Esophagus squamous epithelium (tissue), 5 donors: ENCODE results near the gene SLC5A4. TPM values are rescaled to one million over a fixed set of nuclear protein-coding genes. Genes with fewer than 3 reads are reported as not detected.

Experiments
- DNase-seq: peaks from one replicate; lab custom pipeline; 2025; lab: John Stamatoyannopoulos, UW
- H3K27ac ChIP-seq, 4 donors: fragments of 200-600 bp; sonication (generic); one replicate each; pipeline ENCODE4 v1.5.1; 2016 to 2019; ENCODE audit warnings: mild to moderate bottlenecking in 1 of 4
- H3K27me3 ChIP-seq, 4 donors: fragments of 200-600 bp; sonication (generic); 1 replicate in 3 of 4; 2 replicates in 1 of 4; pipeline versions ENCODE4 v1.5.1 to v1.6.0; 2017 to 2021; ENCODE audit warnings: antibody characterized with exemption in 1 of 4
- H3K36me3 ChIP-seq, 3 donors: fragments of 200-600 bp; sonication (generic); one replicate each; pipeline ENCODE4 v1.5.1; 2016 to 2019
- H3K4me1 ChIP-seq, 3 donors: fragments of 200-600 bp; sonication (generic); one replicate each; pipeline ENCODE4 v1.5.1; 2017 to 2019
- H3K4me3 ChIP-seq, 4 donors: fragments of 200-600 bp; sonication (generic); 1 replicate in 3 of 4; 2 replicates in 1 of 4; pipeline ENCODE4 v1.5.1; 2016 to 2019; ENCODE audit warnings: mild to moderate bottlenecking in 2 of 4, moderate library complexity in 1 of 4
- H3K9me3 ChIP-seq, 3 donors: fragments of 200-600 bp; sonication (generic); one replicate each; pipeline ENCODE4 v1.5.1; 2016 to 2019
- CTCF ChIP-seq, 6 experiments: fragments of 450-650 bp in 4 of 6; fragments of 200-600 bp in 2 of 6; sonication (generic) in 2 of 6; IDR thresholded peaks; one replicate each; pipeline ENCODE4 v1.5.1; 2016 to 2019; ENCODE audit warnings: antibody characterized with exemption in 6 of 6, mild to moderate bottlenecking in 4 of 6, moderate library complexity in 4 of 6
- POLR2A ChIP-seq, 4 donors: fragments of 450-650 bp; IDR thresholded peaks; one replicate each; pipeline ENCODE4 v1.6.1; 2017; ENCODE audit warnings: antibody characterized with exemption in 4 of 4, mild to moderate bottlenecking in 4 of 4, moderate library complexity in 3 of 4
- WGBS, 2 donors: methylation state at CpG; one replicate each; pipeline ENCODE4 v1.1.5; 2018; 5-methylcytosine and 5-hydroxymethylcytosine counted together
- intact Hi-C: fragments of 100-400 bp; cut with DNase I; formaldehyde crosslinking; loops from one replicate; pipeline ENCODE4 v1.15.0; 2022
- total RNA-seq, 4 donors: library from RNA; depleted of rRNA; stranded (reverse); fragments of >200 nt; gene quantifications; one replicate each; pipeline ENCODE4 v1.1.0, GENCODE V29; 2016
- donor health status: DM: yes; HTN: yes; CAD: no.

SLC5A4 gene
- total RNA-seq, 4 donors from 2014 or later = 0.23 to 0.40 (median 0.38) TPM; not detected in 1

GRCh38 chr22:32208681-32209080 is 46.5 kb downstream of the SLC5A4 start:
- Histone ChIP-seq H3K4me3 (no peak overlapping the region), H3K36me3 (no peaks in the 10 kb centered on the region), H3K27me3 (peaks cover 0 to 39% (median 2%) of the 10 kb centered on the region in 4 donors), H3K4me1 (peaks cover 0 to 8% (median 0%) of the 10 kb centered on the region in 3 donors), H3K9me3 (no peaks in the 10 kb centered on the region), H3K27ac (no peak overlapping the region)
- no peak for DNase-seq
- 100% methylated on average over 1 of the region's 3 CpGs; no CpG with 5 or more reads in 1 of the 2 donors for WGBS, 2 donors
- TF ChIP-seq POLR2A (IDR thresholded peaks at IDR 0.05) = no peak
- no peak for TF ChIP-seq CTCF (IDR thresholded peaks at IDR 0.05)
- intact Hi-C loops = loop anchor here (10.0 kb wide), 1 partner anchor 234 kb away; no protein-coding TSS in a partner anchor

GRCh38 chr22:32207971-32208480 is 47.1 kb downstream of the SLC5A4 start:
- peaks cover 5 to 15% (median 6%) of the 10 kb centered on the region in 3 donors for H3K4me1 ChIP-seq
- TF ChIP-seq POLR2A (IDR thresholded peaks at IDR 0.05) = no peak
- no peak for TF ChIP-seq CTCF (IDR thresholded peaks at IDR 0.05)
- H3K9me3 ChIP-seq = no peaks in the 10 kb centered on the region
- peaks cover 0 to 46% (median 5%) of the 10 kb centered on the region in 4 donors for H3K27me3 ChIP-seq
- intact Hi-C loops = loop anchor here (10.0 kb wide), 1 partner anchor 233 kb away; no protein-coding TSS in a partner anchor
- no peak for DNase-seq
- no CpG with 5 or more reads among the region's 4 CpGs for WGBS, 2 donors
- no peaks in the 10 kb centered on the region for H3K36me3 ChIP-seq
- no peak overlapping the region for H3K4me3 ChIP-seq
- no peak overlapping the region for H3K27ac ChIP-seq

DNA sequence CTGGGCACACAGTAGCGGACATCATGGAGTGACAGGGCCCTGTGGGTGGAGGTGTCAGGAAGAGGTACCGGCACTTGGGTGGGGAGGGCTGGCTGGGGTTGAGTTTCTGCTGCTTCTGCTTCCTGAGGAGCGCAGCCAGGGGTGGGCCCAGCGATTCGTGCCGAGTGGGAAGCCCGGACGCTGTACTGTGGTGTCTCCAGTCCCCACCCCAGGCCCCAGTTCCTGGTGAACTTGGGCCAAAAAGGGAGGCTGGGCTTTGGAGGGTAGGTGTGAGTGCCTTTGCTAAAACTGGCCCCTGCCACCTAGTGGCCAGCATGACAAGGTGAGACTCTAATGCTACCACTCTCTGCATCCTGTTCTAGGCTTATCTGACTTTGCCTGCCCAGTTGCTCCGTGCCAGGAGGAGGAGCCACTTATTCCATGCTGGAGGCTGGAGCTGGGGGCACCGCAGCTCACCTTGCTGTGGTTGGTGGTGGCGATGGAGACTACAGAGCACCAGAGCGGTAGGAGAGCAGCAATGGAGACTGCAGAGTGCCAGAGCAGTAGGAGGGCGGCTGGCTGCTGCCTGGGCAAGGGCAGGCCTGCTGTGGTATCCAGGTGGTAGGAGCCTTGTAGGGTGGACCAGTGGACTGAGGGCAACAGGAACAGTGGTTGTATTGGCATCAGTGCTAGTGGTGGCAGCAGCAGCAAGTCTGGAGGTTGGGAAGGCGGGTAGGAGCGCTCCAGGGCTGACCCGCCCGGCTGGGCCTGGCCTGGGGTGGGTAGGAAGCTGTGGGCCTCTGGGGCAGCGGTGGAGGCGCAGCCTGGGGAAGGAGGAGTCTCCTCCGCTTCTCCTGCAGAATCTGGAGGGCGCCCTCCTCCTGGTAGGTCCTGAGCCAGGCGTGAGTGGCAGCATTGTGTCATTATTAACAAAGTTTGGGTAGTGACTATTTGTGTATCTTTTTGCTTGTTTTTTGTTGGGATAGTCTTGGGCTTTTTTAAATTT is 48.1 kb downstream of the SLC5A4 start:
- intact Hi-C loops = loop anchor here (10.0 kb wide), 1 partner anchor 232 kb away; no protein-coding TSS in a partner anchor
- peaks cover 0 to 49% (median 8%) of the 10 kb centered on the region in 4 donors for H3K27me3 ChIP-seq
- no peaks in the 10 kb centered on the region for H3K36me3 ChIP-seq
- H3K9me3 ChIP-seq = no peaks in the 10 kb centered on the region
- no peak overlapping the region for H3K27ac ChIP-seq
- DNase-seq = no peak
- TF ChIP-seq POLR2A (IDR thresholded peaks at IDR 0.05) = no peak
- TF ChIP-seq CTCF (IDR thresholded peaks at IDR 0.05) = peak; percentile 16 to 63 (median 42)
- H3K4me1 ChIP-seq = peaks cover 9 to 24% (median 12%) of the 10 kb centered on the region in 3 donors
- H3K4me3 ChIP-seq = no peak overlapping the region
- WGBS, 2 donors = 61 to 81% methylated on average over 9 to 15 of the region's 22 CpGs

- Histone ChIP-seq H3K36me3 (no peaks in the 10 kb centered on the region), H3K27me3 (peaks cover 0 to 52% (median 8%) of the 10 kb centered on the region in 4 donors)
Observed at GRCh38 chr22:32205974-32206773, 49.0 kb downstream of the SLC5A4 start.

More at GRCh38 chr22:32205974-32206773, 49.0 kb downstream of the SLC5A4 start:
- DNase-seq = no peak
- H3K9me3 ChIP-seq = no peaks in the 10 kb centered on the region
- H3K4me1 ChIP-seq = peaks cover 9 to 24% (median 12%) of the 10 kb centered on the region in 3 donors
- whole genome bisulfite sequencing, 2 donors = 80 to 100% methylated on average over 1 to 4 of the region's 30 CpGs
- no peak overlapping the region for H3K27ac ChIP-seq
- H3K4me3 ChIP-seq = no peak overlapping the region
- TF ChIP-seq POLR2A (IDR thresholded peaks at IDR 0.05) (no peak), CTCF (IDR thresholded peaks at IDR 0.05) (no peak)
- intact Hi-C loops = loop anchor here (10.0 kb wide), 1 partner anchor 231 kb away; no protein-coding TSS in a partner anchor
